ENCODE data around the gene ADAP2. TPM values are rescaled to one million over a fixed set of nuclear protein-coding genes. Genes with fewer than 3 reads are reported as not detected.
"Not testable (repeated sequence)": the region's sequence is repeated elsewhere in the genome, so short reads cannot be mapped to it uniquely, and the experiment has no call there.

Gene ADAP2
- total RNA-seq, 4 donors from 2014 or later: 8.6 to 12.3 (median 11.9) TPM; not detected in 1

- H3K27ac ChIP-seq: peak overlapping the region; percentile 20 to 53 (median 31)
- intact Hi-C loops (cut with DNase I; ENCODE audit: low total_unique reads) (no loop called here), in situ Hi-C loops (cut with MboI; ENCODE audit: low pct_ligation_motif_present in 1 of 4, low pct_unique_long_range_greater_than_20kb in 1 of 4, low sequenced_read_pairs in 3 of 4) (no loop called here)
- no peaks in the 10 kb centered on the region for H3K27me3 ChIP-seq
- TF ChIP-seq EP300 (IDR thresholded peaks at IDR 0.05; ENCODE audit: low read depth) (no peak), CTCF (IDR thresholded peaks at IDR 0.05) (no peak), POLR2AphosphoS5 (IDR thresholded peaks at IDR 0.05) (no peak), POLR2A (IDR thresholded peaks at IDR 0.05) (no peak)
- 76 to 77% methylated on average over 7 of the region's 7 CpGs for WGBS, 2 donors (ENCODE audit: low coverage in 1 of 2)
- DNase-seq: no peak
- no peaks in the 10 kb centered on the region for H3K36me3 ChIP-seq
- H3K4me3 ChIP-seq: no peak overlapping the region
- no peaks in the 10 kb centered on the region for H3K9me3 ChIP-seq
- H3K4me1 ChIP-seq: peaks cover 0 to 3% (median 0%) of the 10 kb centered on the region in 4 donors
Measured at GRCh38 chr17:30958187-30958586, 36.4 kb downstream of the ADAP2 start.

- intact Hi-C loops (cut with DNase I; ENCODE audit: low total_unique reads) (no loop called here), in situ Hi-C loops (cut with MboI; ENCODE audit: low pct_ligation_motif_present in 1 of 4, low pct_unique_long_range_greater_than_20kb in 1 of 4, low sequenced_read_pairs in 3 of 4) (no loop called here)
- no peaks in the 10 kb centered on the region for H3K36me3 ChIP-seq
- TF ChIP-seq CTCF (IDR thresholded peaks at IDR 0.05) (no peak), POLR2AphosphoS5 (IDR thresholded peaks at IDR 0.05) (no peak), EP300 (IDR thresholded peaks at IDR 0.05; ENCODE audit: low read depth) (no peak), POLR2A (IDR thresholded peaks at IDR 0.05) (no peak)
- H3K4me3 ChIP-seq: no peak overlapping the region
- peaks cover 0 to 3% (median 0%) of the 10 kb centered on the region in 4 donors for H3K4me1 ChIP-seq
- no peaks in the 10 kb centered on the region for H3K9me3 ChIP-seq
- H3K27me3 ChIP-seq: no peaks in the 10 kb centered on the region
- WGBS, 2 donors (ENCODE audit: low coverage in 1 of 2): 78% methylated on average over 8 to 9 of the region's 9 CpGs
- H3K27ac ChIP-seq: peak overlapping the region in 2 of 4 donors; percentile 3 to 23
- DNase-seq: no peak
Measured at GRCh38 chr17:30961209-30962188, 39.8 kb downstream of the ADAP2 start.

- H3K27me3 ChIP-seq; H3K27ac ChIP-seq; in situ Hi-C loops (cut with MboI; ENCODE audit: low pct_ligation_motif_present in 1 of 4, low pct_unique_long_range_greater_than_20kb in 1 of 4, low sequenced_read_pairs in 3 of 4); DNase-seq; H3K36me3 ChIP-seq; H3K4me3 ChIP-seq; H3K4me1 ChIP-seq; H3K9me3 ChIP-seq; intact Hi-C loops (cut with DNase I; ENCODE audit: low total_unique reads): not testable (repeated sequence)
- 91 to 100% methylated on average over 4 to 8 of the region's 8 CpGs for WGBS, 2 donors (ENCODE audit: low coverage in 1 of 2)
Measured at GRCh38 chr17:30964312-30964711, 42.6 kb downstream of the ADAP2 start.

- H3K4me3 ChIP-seq: no peak overlapping the region
- no peaks in the 10 kb centered on the region for H3K27me3 ChIP-seq
- WGBS, 2 donors (ENCODE audit: low coverage in 1 of 2): 88 to 89% methylated on average over 2 to 5 of the region's 5 CpGs
- no peaks in the 10 kb centered on the region for H3K9me3 ChIP-seq
- peaks cover 0 to 6% (median 0%) of the 10 kb centered on the region in 4 donors for H3K4me1 ChIP-seq
- no peak for DNase-seq
- H3K27ac ChIP-seq: no peak overlapping the region
- TF ChIP-seq EP300 (IDR thresholded peaks at IDR 0.05; ENCODE audit: low read depth) (no peak), POLR2AphosphoS5 (IDR thresholded peaks at IDR 0.05) (no peak), CTCF (IDR thresholded peaks at IDR 0.05) (no peak), POLR2A (IDR thresholded peaks at IDR 0.05) (no peak)
- no peaks in the 10 kb centered on the region for H3K36me3 ChIP-seq
- in situ Hi-C loops (cut with MboI; ENCODE audit: low pct_ligation_motif_present in 1 of 4, low pct_unique_long_range_greater_than_20kb in 1 of 4, low sequenced_read_pairs in 3 of 4) (no loop called here), intact Hi-C loops (cut with DNase I; ENCODE audit: low total_unique reads) (no loop called here)
Measured at GRCh38 chr17:30964876-30965275, 43.1 kb downstream of the ADAP2 start.

Measured in transverse colon (tissue), 4 donors.